B cell (primary cell): Measurements from ENCODE around the gene FOXK1. TPM values are rescaled to one million over a fixed set of nuclear protein-coding genes. Genes with fewer than 3 reads are reported as not detected.

ENCODE experiments used
- ATAC-seq: fragments of 200-7000 bp; cut with Tn5 transposase; one replicate; pipeline ENCODE4 v1.10.0; 2021; ENCODE audit warnings: low read depth, mild to moderate bottlenecking, moderate number of reproducible peaks, moderate library complexity
- CTCF ChIA-PET: fragments of 350-600 bp; sonication (Branson Sonifier 250); formaldehyde crosslinking; loops from one replicate; lab custom pipeline; 2021; ENCODE audit warnings: antibody characterized with exemption, inconsistent platforms; lab: Charles Lee
- POLR2A ChIA-PET: fragments of 350-600 bp; sonication (Branson Sonifier 250); formaldehyde crosslinking; loops from one replicate; lab custom pipeline; 2021; ENCODE audit warnings: antibody characterized with exemption; lab: Charles Lee
- DNase-seq: peaks from one replicate; pipeline ENCODE4 v3.0.0; 2013
- H2AFZ ChIP-seq: 2 replicates; pipeline ENCODE4 v1.6.1; 2012; ENCODE audit warnings: mild to moderate bottlenecking, low read depth, low read length; ENCODE audit not compliant: insufficient read depth, poor library complexity, severe bottlenecking
- H3K27ac ChIP-seq, 2 donors: 1 replicate in 1 of 2; 2 replicates in 1 of 2; pipeline ENCODE4 v1.5.1; 2012 to 2013; ENCODE audit warnings: low read length in 2 of 2, mild to moderate bottlenecking in 2 of 2, moderate library complexity in 1 of 2
- H3K27me3 ChIP-seq, 4 experiments: fragments of 200-600 bp in 1 of 4; sonication (generic) in 1 of 4; replicated peaks in 1 of 4; 1 replicate in 2 of 4; 2 replicates in 2 of 4; pipeline versions ENCODE4 v1.6.1 to v1.7.0; 2013 to 2016; ENCODE audit warnings: low read length in 3 of 4, mild to moderate bottlenecking in 2 of 4, mixed read lengths in 1 of 4, moderate library complexity in 1 of 4; ENCODE audit not compliant: insufficient read depth in 4 of 4, control insufficient read depth in 3 of 4; ENCODE audit errors: control extremely low read depth in 1 of 4
- H3K36me3 ChIP-seq, 2 experiments: replicated peaks in 1 of 2; 1 replicate in 1 of 2; 2 replicates in 1 of 2; pipeline versions ENCODE4 v1.6.1 to v1.7.1; 2013; ENCODE audit warnings: low read length in 1 of 2; ENCODE audit not compliant: insufficient read depth in 2 of 2, control insufficient read depth in 1 of 2; ENCODE audit errors: control extremely low read depth in 1 of 2, extremely low read depth in 1 of 2
- H3K4me1 ChIP-seq, 2 donors: fragments of 200-600 bp in 1 of 2; sonication (generic) in 1 of 2; 1 replicate in 1 of 2; 2 replicates in 1 of 2; pipeline versions ENCODE4 v1.5.1 to v1.6.1; 2013 to 2017; ENCODE audit warnings: low read length in 2 of 2; ENCODE audit not compliant: control insufficient read depth in 2 of 2, insufficient read depth in 2 of 2
- H3K4me2 ChIP-seq: replicated peaks from 2 replicates; pipeline ENCODE3; 2012; ENCODE audit warnings: mild to moderate bottlenecking, low read depth, low read length; ENCODE audit not compliant: poor library complexity, severe bottlenecking
- H3K4me3 ChIP-seq, 5 experiments: fragments of 200-600 bp in 1 of 5; sonication (generic) in 1 of 5; 1 replicate in 3 of 5; 2 replicates in 2 of 5; pipeline versions ENCODE4 v1.5.1 to v1.7.0; 2011 to 2016; ENCODE audit warnings: low read length in 4 of 5, mild to moderate bottlenecking in 4 of 5, low read depth in 2 of 5, control low read depth in 1 of 5, moderate library complexity in 1 of 5; ENCODE audit not compliant: insufficient read depth in 1 of 5; ENCODE audit errors: control extremely low read depth in 1 of 5, extremely low read depth in 1 of 5
- H3K79me2 ChIP-seq: fragments of 200-600 bp; sonication (generic); one replicate; pipeline ENCODE4 v1.6.0; 2016; ENCODE audit warnings: low read length; ENCODE audit not compliant: control insufficient read depth, insufficient read depth
- H3K9ac ChIP-seq: fragments of 200-600 bp; sonication (generic); 2 replicates; pipeline ENCODE4 v1.6.1; 2017; ENCODE audit warnings: mild to moderate bottlenecking, low read length, moderate library complexity
- H3K9me3 ChIP-seq, 3 donors: one replicate each; pipeline versions ENCODE4 v1.6.1 to v1.7.1; 2013; ENCODE audit warnings: low read length in 2 of 3; ENCODE audit not compliant: control insufficient read depth in 2 of 3, insufficient read depth in 1 of 3; ENCODE audit errors: control extremely low read depth in 1 of 3
- H4K20me1 ChIP-seq: 2 replicates; pipeline ENCODE4 v1.6.0; 2012; ENCODE audit warnings: mild to moderate bottlenecking, low read length; ENCODE audit not compliant: insufficient read depth, control insufficient read depth, poor library complexity, severe bottlenecking
- H3K27ac Mint-ChIP-seq: one replicate; pipeline ENCODE4 v1.8.0; 2021; ENCODE audit warnings: mixed read lengths
- H3K27me3 Mint-ChIP-seq: one replicate; pipeline ENCODE4 v1.8.0; 2021; ENCODE audit warnings: mixed read lengths
- H3K4me1 Mint-ChIP-seq: one replicate; pipeline ENCODE4 v1.8.0; 2021; ENCODE audit warnings: mixed read lengths
- H3K4me3 Mint-ChIP-seq: one replicate; pipeline ENCODE4 v1.8.0; 2021; ENCODE audit warnings: mixed read lengths
- H3K9me3 Mint-ChIP-seq: one replicate; pipeline ENCODE4 v1.8.0; 2022; ENCODE audit warnings: mixed read lengths; ENCODE audit not compliant: insufficient read depth
- CTCF ChIP-seq: fragments of 200-600 bp; IDR thresholded peaks from one replicate; pipeline ENCODE4 v1.8.0; 2022; ENCODE audit warnings: antibody characterized with exemption, mild to moderate bottlenecking
- EZH2 ChIP-seq: IDR thresholded peaks from 2 replicates; pipeline ENCODE4 v1.6.1; 2012; ENCODE audit warnings: borderline replicate concordance, low read depth, mild to moderate bottlenecking, moderate library complexity, low read length; ENCODE audit not compliant: insufficient read depth, poor library complexity, severe bottlenecking
- WGBS: methylation state at CpG from one replicate; pipeline ENCODE4 v1.1.5; 2013; ENCODE audit warnings: missing lambda C conversion rate; ENCODE audit not compliant: insufficient coverage; 5-methylcytosine and 5-hydroxymethylcytosine counted together
- intact Hi-C: fragments of 100-400 bp; cut with micrococcal nuclease; formaldehyde crosslinking; loops from one replicate; pipeline ENCODE4 v1.10.0; 2022
- polyA plus RNA-seq: library from polyadenylated mRNA; depleted of rRNA; stranded (reverse); fragments of >200 nt; gene quantifications from 2 replicates; pipeline ENCODE4 v1.2.3, GENCODE V29; 2012
- total RNA-seq, 2 donors: library from RNA; stranded (reverse); fragments of 120-200 nt in 1 of 2; gene quantifications; 1 replicate in 1 of 2; 2 replicates in 1 of 2; pipeline versions ENCODE4 v1.2.3 to v1.2.4, GENCODE V29; 2013 to 2022

FOXK1 gene
- total and polyA plus RNA-seq, 2 donors (not counting 1 experiment from before 2014, with no cell fraction given), result 17.9 to 56.2 TPM

GRCh38 chr7:4722960-4723630 lies 41.0 kb downstream of the FOXK1 start:
- H3K27me3 ChIP-seq, result no peaks in the 10 kb centered on the region

More at GRCh38 chr7:4722960-4723630, 41.0 kb downstream of the FOXK1 start:
- Mint-ChIP-seq H3K27me3 (no peaks in the 10 kb centered on the region), H3K27ac (no peak overlapping the region), H3K4me1 (peaks cover 50% of the 10 kb centered on the region), H3K9me3 (no peaks in the 10 kb centered on the region), H3K4me3 (no peak overlapping the region)
- H3K27ac ChIP-seq, result no peak overlapping the region
- no peaks in the 10 kb centered on the region for H3K9me3 ChIP-seq
- peaks cover 2 to 13% of the 10 kb centered on the region in 2 experiments for H3K36me3 ChIP-seq
- no peak overlapping the region for H3K4me3 ChIP-seq
- no peak overlapping the region for H2AFZ ChIP-seq
- peaks cover 74% of the 10 kb centered on the region for H4K20me1 ChIP-seq
- TF ChIP-seq EZH2 (no peak), CTCF (no peak)
- ChIA-PET POLR2A (interaction anchor here (1.6 kb wide), 1 partner anchor 8 kb away, joined by 3 read pairs; no protein-coding TSS in a partner anchor), CTCF (no interaction called here)
- ATAC-seq (no peak), DNase-seq (no peak)
- peaks cover 95% of the 10 kb centered on the region for H3K79me2 ChIP-seq
- no peak overlapping the region for H3K4me2 ChIP-seq
- no peak overlapping the region for H3K9ac ChIP-seq
- 96% methylated on average over 23 of the region's 30 CpGs for whole genome bisulfite sequencing
- intact Hi-C loops, result no loop called here
- H3K4me1 ChIP-seq, result peaks cover 18 to 33% of the 10 kb centered on the region in 2 donors
